HepG2 (cell line): ENCODE results near the gene CXXC5. TPM values are rescaled to one million over a fixed set of nuclear protein-coding genes. Genes with fewer than 3 reads are reported as not detected.
A peak's percentile ranks its signal among the peaks of the same experiment; 100 is the strongest.

Experiments
- CBX1 ChIP-seq: IDR thresholded peaks from one replicate; pipeline ENCODE4 v1.6.1; 2016; ENCODE audit warnings: antibody characterized with exemption, low read depth
- CHD4 ChIP-seq: fragments of 200-600 bp; sonication (generic); IDR thresholded peaks from 2 replicates; pipeline ENCODE4 v1.7.0; 2017; ENCODE audit warnings: mild to moderate bottlenecking, low read length, borderline replicate concordance
- ETV6 ChIP-seq: sonication (generic); formaldehyde crosslinking; conservative IDR thresholded peaks from 2 replicates; pipeline ENCODE4 v1.4.0; 2020; ENCODE audit warnings: missing genetic modification reagents
- FLYWCH1 ChIP-seq: sonication (generic); formaldehyde crosslinking; IDR thresholded peaks from 2 replicates; pipeline ENCODE4 v1.8.1; 2023; ENCODE audit warnings: mild to moderate bottlenecking, missing genetic modification reagents
- GPBP1L1 ChIP-seq: sonication (generic); formaldehyde crosslinking; IDR thresholded peaks from 2 replicates; pipeline ENCODE4 v1.5.0; 2020; ENCODE audit warnings: mild to moderate bottlenecking, missing genetic modification reagents
- HIVEP1 ChIP-seq: sonication (generic); formaldehyde crosslinking; IDR thresholded peaks from 2 replicates; pipeline ENCODE4 v1.4.0; 2020; ENCODE audit warnings: mild to moderate bottlenecking, missing genetic modification reagents
- JDP2 ChIP-seq: sonication (generic); formaldehyde crosslinking; IDR thresholded peaks from 2 replicates; pipeline ENCODE4 v1.8.1; 2022; ENCODE audit warnings: missing genetic modification reagents, borderline replicate concordance
- LCORL ChIP-seq, 2 experiments: fragments of 450-650 bp in 1 of 2; sonication (generic) in 1 of 2; formaldehyde crosslinking in 1 of 2; IDR thresholded peaks; 2 replicates each; pipeline versions ENCODE4 v1.5.0 to v1.6.1; 2017 to 2020; ENCODE audit warnings: antibody characterized with exemption in 1 of 2, missing genetic modification reagents in 1 of 2
- MXD3 ChIP-seq: IDR thresholded peaks from 2 replicates; pipeline ENCODE4 v1.6.1; 2016; ENCODE audit warnings: mild to moderate bottlenecking, missing biosample characterization, missing genetic modification reagents
- PBX3 ChIP-seq: sonication (generic); formaldehyde crosslinking; IDR thresholded peaks from 2 replicates; pipeline ENCODE4 v1.8.1; 2023; ENCODE audit warnings: missing genetic modification reagents, inconsistent platforms, borderline replicate concordance
- PHF8 ChIP-seq: sonication (generic); formaldehyde crosslinking; IDR thresholded peaks from 2 replicates; pipeline ENCODE4 v1.5.0; 2020; ENCODE audit warnings: missing genetic modification reagents
- POLR2G ChIP-seq: fragments of 200-400 bp; formaldehyde crosslinking; IDR thresholded peaks from 2 replicates; pipeline ENCODE4 v1.6.1; 2018; ENCODE audit warnings: mild to moderate bottlenecking, low read depth, low read length, moderate library complexity
- RAD51 ChIP-seq: fragments of 450-650 bp; IDR thresholded peaks from 2 replicates; pipeline ENCODE4 v1.6.1; 2016; ENCODE audit warnings: borderline replicate concordance
- RCOR2 ChIP-seq: IDR thresholded peaks from 2 replicates; pipeline ENCODE4 v1.6.1; 2016; ENCODE audit warnings: missing biosample characterization, missing genetic modification reagents
- RFX5 ChIP-seq: IDR thresholded peaks from 2 replicates; pipeline ENCODE4 v1.6.1; 2011; ENCODE audit warnings: low read depth, low read length, improper control_type of control experiment
- TFDP2 ChIP-seq: sonication (generic); formaldehyde crosslinking; IDR thresholded peaks from 2 replicates; pipeline ENCODE4 v1.4.0; 2020; ENCODE audit warnings: missing genetic modification reagents
- ZBTB39 ChIP-seq: sonication (generic); formaldehyde crosslinking; IDR thresholded peaks from 2 replicates; pipeline ENCODE4 v1.5.0; 2020; ENCODE audit warnings: missing genetic modification reagents
- ZFP90 ChIP-seq: sonication (generic); formaldehyde crosslinking; IDR thresholded peaks from 2 replicates; pipeline ENCODE4 v1.8.0; 2022; ENCODE audit warnings: missing genetic modification reagents, mild to moderate bottlenecking, inconsistent platforms, borderline replicate concordance
- ZMYM3 ChIP-seq: sonication (generic); formaldehyde crosslinking; IDR thresholded peaks from 2 replicates; pipeline ENCODE4 v1.5.1; 2020; ENCODE audit warnings: mild to moderate bottlenecking, missing genetic modification reagents
- ZNF563 ChIP-seq: sonication (generic); formaldehyde crosslinking; IDR thresholded peaks from 2 replicates; pipeline ENCODE4 v1.8.0; 2022; ENCODE audit warnings: mild to moderate bottlenecking, moderate library complexity, missing genetic modification reagents
- ZNF775 ChIP-seq: sonication (generic); formaldehyde crosslinking; IDR thresholded peaks from 2 replicates; pipeline ENCODE4 v1.4.0; 2020; ENCODE audit warnings: missing genetic modification reagents, mild to moderate bottlenecking, moderate library complexity, borderline replicate concordance
- ZSCAN29 ChIP-seq: sonication (generic); formaldehyde crosslinking; conservative IDR thresholded peaks from 2 replicates; pipeline ENCODE4 v1.4.0; 2020; ENCODE audit warnings: mild to moderate bottlenecking, missing genetic modification reagents
- polyA plus RNA-seq, 8 experiments: library from polyadenylated mRNA; depleted of rRNA in 3 of 8; stranded (reverse) in 7 of 8; unstranded in 1 of 8; fragments of >200 nt; fragmentation: Illumina TruSeq in 4 of 8; extraction: Trizol in 4 of 8; gene quantifications; 2 replicates each; pipeline versions ENCODE4 v1.2.1 to v1.2.3, GENCODE V29; 2011 to 2016; ENCODE audit warnings: low read depth in 4 of 8, missing spikeins in 1 of 8, mixed read lengths in 1 of 8; ENCODE audit not compliant: insufficient read depth in 1 of 8
- total RNA-seq, 5 experiments: library from RNA; depleted of rRNA; stranded (reverse); fragments of >200 nt; fragmentation: Illumina TruSeq; extraction: Trizol; gene quantifications; 2 replicates each; pipeline ENCODE4 v1.2.3, GENCODE V29; 2016; ENCODE audit warnings: low read depth in 1 of 5

The CXXC5 gene
- total and polyA plus RNA-seq, 2 of the 13 experiments (the other 11 are each of a cell fraction or from before 2014, with no cell fraction given) = 32.3 to 33.0 TPM

- TF ChIP-seq MXD3 = peak; percentile 56; the same call in 1 of the 2 replicates
- TF ChIP-seq PBX3 (CRISPR knock-in tag) = no peak
- TF ChIP-seq LCORL (IDR thresholded peaks at IDR 0.05) = no peak
- TF ChIP-seq LCORL (CRISPR knock-in tag; IDR thresholded peaks at IDR 0.05) = no peak
- peak; percentile 55; the same call in 1 of the 2 replicates for TF ChIP-seq CHD4
- peak; percentile 63 for TF ChIP-seq HIVEP1 (CRISPR knock-in tag)
- TF ChIP-seq RAD51 = no peak
- no peak for TF ChIP-seq ZFP90 (CRISPR knock-in tag)
- TF ChIP-seq RFX5 = no peak
- no peak for TF ChIP-seq ETV6 (CRISPR knock-in tag)
- peak; percentile 54 for TF ChIP-seq PHF8 (CRISPR knock-in tag)
- no peak for TF ChIP-seq ZBTB39 (CRISPR knock-in tag)
- TF ChIP-seq ZSCAN29 (CRISPR knock-in tag) = 0 out of 2 replicates have a peak, but pooled peaks have one; percentile 26
- TF ChIP-seq GPBP1L1 (CRISPR knock-in tag) = no peak
- TF ChIP-seq ZNF563 (CRISPR knock-in tag) = no peak
- TF ChIP-seq JDP2 (CRISPR knock-in tag) = no peak
- no peak for TF ChIP-seq POLR2G
- no peak for TF ChIP-seq CBX1
- TF ChIP-seq RCOR2 = peak; percentile 18; the same call in 1 of the 2 replicates
- TF ChIP-seq ZNF775 (CRISPR knock-in tag) = no peak
- 0 out of 2 replicates have a peak, but pooled peaks have one; percentile 28 for TF ChIP-seq ZMYM3 (CRISPR knock-in tag)
- 0 out of 2 replicates have a peak, but pooled peaks have one; percentile 38 for TF ChIP-seq TFDP2
- no peak for TF ChIP-seq FLYWCH1 (CRISPR knock-in tag)
These were observed 60.9 kb downstream of the CXXC5 start (continued) for GRCh38 chr5:139708877-139709581.
